Measurements from ENCODE around the gene PARP9.

GRCh38 chr3:122512284-122512683, 51.8 kb downstream of the PARP9 start:
- TF ChIP-seq CTCF (IDR thresholded peaks at IDR 0.05) (no peak), POLR2A (IDR thresholded peaks at IDR 0.05) (no peak)
